HG03108 (cell line): ENCODE results near the gene ZNF792.
"Not testable (repeated sequence)": the region's sequence is repeated elsewhere in the genome, so short reads cannot be mapped to it uniquely, and the experiment has no call there.

Experiments
- ATAC-seq: cut with Tn5 transposase; IDR thresholded peaks from one replicate; pipeline ENCODE4 v1.9.1; 2021; ENCODE audit warnings: moderate library complexity; ENCODE audit not compliant: unreplicated experiment

The ZNF792 gene

DNA sequence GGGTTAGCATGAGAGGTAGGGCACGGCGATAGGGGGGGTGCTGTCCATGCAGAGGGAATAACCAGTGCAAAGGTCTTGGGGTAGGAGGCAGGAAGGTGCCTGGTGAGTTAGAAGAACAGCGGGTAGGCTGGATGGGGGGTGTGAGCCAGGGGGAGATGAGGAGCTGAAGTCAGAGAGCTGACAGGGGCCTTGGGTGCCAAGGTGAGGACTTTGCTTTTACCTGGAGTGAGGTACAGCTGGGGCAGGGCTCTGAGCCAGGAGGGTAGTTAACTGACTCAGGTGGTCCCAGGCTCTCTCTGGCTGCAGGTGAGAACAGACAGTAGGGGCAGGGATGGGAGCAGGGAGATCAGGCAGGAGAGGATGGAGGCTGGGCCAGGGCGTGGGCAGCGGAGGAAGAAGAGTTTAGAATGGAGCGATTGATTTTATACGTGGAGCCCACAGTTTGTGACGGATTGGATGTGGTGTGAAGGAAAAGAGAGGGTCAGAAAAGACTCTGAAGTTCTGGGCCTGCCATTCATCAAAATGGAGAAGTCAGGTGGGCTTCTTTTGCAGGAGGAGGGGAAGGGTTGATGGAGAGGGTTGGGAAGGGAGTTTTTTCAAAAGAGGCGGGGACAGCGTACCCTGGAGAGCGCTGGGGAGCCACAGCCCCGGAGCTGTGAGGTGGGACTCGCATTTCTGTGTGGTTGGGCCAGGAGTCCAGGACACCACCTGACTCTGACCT is 34.9 kb upstream of the ZNF792 start:
- ATAC-seq: no peak

DNA sequence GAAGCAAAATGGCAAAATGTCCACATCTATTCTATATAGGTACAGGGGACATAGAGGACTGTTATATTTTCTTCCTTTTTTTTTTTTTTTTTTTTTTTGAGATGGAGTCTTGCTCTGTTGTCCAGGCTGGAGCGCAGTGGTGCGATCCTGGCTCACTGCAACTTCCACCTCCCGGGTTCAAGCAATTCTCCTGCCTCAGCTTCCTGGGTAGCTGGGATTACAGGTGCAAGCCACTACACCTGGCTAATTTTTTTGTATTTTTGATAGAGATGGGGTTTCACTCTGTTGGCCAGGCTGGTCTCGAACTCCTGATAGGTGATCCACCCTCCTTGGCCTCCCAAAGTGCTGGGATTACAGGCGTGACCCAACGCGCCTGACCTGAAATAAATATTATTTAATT is 34.2 kb upstream of the ZNF792 start:
- ATAC-seq: not testable (repeated sequence)

DNA sequence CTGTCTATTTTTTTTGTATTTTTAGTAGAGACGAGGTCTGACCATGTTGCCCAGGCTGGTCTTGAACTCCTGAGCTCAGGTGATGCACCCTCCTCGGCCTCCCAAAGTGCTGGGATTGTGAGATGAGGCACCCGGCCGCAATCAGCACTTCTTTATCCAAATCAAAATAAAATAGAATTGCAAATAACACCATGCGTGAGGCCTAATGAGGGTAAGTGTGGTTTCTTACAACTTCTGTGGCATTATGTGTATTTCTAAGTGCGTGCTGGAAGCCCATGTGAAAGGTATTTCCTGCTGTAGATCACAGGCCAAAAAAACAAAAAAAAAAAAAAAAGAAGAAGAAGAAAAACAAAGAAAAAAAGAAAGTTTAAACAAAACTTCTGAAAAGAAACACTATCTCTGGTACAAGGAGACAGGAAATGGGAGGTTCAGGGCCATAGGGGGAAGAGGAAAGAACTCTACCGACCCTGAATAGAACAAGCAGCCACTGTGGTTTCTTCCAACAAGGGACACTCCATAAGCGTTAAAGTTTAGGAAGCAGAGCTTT is 33.1 kb upstream of the ZNF792 start:
- ATAC-seq: no peak

DNA sequence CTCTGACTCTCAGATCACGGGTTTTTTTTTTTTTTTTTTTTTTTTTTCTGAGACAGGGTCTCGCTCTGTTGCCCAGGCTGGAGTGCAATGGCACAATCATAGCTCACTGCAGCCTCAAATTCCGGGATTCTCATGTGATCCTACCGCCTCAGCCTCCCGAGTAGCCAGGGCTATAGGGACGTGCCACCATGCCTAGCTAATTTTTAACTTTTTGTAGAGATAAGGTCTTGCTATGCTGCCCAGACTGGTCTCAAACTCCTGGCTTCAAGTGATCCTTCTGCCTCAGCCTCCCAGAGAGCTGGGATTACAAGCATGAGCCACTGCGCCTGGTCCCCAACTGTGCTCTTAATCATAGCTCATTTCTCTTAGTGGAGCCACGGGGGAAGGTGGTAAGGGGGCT is 31.5 kb upstream of the ZNF792 start:
- no peak for ATAC-seq

DNA sequence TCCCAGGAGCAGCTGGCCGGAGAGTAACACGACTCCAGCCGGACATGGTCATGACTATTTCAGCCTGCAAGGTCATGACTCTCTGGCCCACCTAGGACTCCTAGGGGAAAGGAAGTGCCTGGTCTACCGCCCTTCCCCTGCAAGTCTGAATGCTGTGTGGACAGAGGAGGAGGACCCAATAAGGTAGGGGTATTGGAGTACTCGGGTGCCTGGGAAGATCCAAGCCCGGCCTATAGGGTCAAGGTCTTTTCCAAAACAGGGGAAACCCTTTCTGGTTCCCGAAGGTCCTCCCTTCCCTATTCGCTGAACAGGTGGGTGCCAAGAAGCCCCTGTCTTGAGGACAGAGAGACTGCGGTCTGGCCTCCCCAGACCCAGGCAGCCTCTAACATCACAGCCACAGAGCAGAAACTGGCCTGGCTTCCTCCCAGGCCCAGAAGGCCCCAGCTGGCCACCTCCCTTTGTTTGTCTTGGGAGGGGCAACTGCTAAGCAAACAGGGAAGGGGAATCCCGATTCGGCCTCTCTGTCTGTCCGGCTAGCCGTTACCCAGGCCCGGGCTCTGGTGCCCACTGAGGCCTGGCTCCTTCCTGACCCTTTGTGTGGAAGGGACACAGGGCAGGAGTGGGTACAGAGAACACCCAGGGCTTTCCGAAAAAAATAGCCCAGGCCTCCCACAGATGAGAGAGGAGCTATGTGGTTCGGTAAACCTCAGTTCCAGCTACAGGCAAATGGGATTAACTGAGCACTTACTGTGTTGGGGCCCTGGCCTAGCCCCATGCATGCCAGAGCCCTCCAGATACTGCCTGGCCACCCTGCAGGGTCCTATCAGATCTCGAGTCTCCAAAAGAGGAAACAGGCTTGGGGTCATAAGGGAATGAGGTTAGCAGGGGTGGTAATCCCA is 30.9 kb upstream of the ZNF792 start:
- ATAC-seq: no peak

DNA sequence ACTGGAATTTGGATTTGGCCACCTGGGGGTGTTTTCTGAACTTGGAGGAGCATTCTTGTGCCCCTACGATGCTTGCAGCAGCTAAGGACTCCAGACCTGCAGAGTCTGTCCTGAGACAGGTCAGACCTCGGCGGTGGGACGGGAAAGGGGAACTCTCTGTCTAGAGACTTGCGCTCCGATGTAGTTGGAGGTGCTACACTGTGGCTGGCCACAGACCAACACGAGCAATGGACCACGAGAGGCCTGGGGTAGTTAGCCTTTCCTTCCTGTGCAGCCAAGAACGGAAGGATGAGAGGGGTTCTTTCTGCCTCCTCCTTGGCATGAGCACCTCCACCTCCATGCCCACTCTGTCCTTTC is 30.2 kb upstream of the ZNF792 start:
- ATAC-seq: no peak

DNA sequence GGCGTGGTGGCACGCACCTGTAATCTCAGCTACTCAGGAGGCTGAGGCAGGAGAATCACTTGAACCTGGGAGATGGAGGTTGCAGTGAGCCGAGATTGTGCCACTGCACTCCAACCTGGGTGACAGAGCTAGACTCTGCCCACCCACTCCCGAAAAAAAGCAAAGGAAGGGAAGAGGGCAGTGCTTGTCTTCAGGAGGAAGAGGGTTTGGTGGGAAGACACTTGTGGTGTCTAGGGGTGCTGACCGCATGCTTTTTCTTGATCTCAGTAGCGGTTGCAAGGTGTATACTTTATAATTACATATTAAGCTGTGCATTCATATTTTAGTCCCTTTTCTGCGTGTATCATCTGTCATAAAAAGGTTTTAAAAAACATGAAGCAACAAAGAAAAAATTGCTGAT is 28.6 kb upstream of the ZNF792 start:
- not testable (repeated sequence) for ATAC-seq

DNA sequence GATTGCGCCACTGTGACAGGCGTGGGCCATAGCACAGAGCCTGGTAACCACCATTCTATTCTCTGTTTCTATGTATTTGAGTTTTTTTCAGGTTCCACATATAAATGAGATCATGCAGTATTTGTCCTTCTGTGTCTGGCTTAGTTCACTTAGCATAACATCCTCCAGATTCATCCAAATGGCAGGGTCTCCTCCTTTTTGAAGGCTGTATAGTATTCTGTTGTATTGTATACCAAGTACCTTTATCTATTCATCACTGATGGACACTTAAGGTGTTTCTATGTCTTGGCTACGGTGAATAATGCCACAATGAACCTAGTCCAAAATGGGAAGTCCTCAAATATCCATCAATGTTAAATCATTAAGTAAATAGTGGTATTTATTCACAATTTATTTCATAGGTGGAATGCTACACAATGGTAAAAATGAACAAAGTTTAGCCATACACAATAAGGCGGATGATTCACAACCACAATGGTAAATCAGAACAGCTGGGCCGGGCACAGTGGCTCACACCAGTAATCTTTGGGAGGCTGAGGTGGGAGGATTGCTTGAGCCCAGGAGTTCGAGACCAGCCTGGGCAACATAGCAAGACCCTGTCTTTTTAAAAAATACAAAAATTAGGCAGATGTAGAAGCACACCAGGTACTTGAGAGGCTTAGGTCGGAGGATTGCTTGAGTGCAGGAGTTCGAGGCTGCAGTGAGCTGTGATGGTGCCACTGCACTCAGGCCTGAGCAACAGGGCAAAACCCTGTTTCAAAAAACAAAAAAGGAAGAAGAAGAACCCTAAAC is 27.7 kb upstream of the ZNF792 start:
- ATAC-seq: no peak

DNA sequence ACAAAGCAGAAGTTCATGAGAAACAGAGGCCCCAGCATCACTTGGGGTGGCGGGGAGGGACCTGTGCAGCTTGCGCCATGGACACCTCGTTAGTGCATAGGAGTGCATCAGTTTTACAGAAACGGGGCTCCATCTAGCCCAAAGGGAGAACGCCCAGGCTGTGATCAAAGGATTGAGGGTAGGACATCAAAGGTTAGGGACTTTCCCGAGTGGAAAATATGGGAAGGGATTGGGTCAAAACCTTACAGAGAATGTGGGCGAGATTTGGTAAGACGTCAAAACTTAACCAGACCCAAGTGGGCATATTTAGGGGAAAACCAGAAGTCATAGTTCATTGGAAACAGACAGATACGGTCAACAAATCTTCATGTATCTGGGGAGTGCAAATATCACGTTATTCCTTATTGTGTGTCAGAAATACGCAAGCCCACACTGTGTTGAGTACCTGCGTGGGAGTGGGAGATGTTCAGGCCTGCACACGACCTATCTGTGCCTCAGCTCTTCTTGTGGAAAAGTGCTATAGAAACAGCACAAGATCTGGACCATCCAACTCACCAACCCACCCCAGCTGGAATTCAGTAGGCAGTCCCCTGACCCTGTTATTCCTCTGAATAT is 26.7 kb upstream of the ZNF792 start:
- no peak for ATAC-seq

DNA sequence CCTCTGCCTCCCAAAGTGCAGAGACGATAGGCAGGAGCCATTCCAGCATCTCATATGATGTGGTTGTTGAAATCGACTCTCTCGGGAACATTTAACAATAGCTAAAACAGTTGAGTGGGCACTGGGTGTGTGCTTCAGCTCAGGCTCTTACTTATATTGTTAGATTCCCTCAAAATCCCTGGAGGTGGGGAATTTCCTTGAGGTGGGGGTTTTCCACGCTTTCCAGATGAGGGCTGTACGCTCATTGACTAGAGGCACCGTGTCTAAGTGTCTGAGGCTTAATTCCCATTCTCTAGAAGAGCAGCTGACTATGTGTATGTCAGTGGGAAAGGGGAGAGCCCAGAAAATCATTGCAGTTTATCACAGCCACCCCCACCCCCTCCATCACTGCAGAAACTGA is 25.3 kb upstream of the ZNF792 start:
- no peak for ATAC-seq

DNA sequence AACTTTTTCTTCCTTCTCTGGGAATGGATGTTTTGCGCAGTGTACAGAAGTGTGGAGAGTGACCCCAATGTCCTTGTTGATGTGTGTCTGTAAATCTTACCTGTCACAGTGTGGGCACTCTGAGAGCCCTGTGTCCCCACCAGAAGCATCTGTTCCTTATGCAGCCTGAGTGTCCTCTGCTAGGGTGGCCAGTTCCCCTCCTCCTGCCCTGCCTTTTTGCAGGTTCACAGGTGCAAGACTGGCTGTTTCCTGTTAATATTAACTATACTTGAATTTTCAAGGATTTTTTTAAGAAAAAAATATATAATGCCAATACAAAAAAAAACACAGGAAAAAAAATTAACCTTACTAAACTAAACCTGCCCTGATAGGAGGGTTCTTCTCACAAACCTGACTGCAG is 24.1 kb upstream of the ZNF792 start:
- ATAC-seq: no peak

DNA sequence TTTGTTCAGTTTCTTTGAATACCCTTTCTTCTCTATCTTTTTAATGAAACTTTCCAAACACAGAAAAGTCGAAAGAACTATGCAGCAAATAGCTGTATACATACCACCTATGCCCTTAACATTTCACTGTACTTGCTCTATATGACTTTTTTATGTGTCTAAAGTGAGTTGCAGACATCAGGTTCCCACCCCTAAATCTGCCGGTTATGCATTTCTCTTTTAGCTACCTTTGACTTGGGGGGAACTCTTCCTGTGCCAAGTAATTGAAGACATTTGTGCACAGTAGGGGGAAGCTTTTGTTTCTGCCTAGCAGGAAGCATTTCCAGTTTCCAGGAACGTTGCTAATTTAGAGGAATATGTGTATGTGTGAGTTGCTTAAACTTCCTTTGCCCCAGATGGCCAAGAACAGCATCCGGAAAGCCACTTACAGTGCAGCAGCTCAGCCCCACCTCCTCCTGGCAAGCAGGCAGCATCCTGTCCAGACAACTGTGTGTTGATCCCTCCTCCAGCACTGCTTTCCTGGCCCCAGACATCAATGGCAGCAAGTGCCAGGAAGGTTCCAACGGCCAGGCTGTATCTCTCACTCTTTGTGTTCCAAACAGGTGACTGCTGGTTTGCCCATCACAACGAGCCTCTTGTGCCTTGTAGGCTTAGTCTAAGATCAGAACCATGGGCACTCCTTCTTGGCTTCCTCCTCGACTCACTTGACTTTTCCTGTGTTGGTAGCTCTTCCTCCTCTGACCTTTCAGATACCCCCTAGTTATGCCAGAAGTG is 21.4 kb upstream of the ZNF792 start:
- ATAC-seq: no peak

DNA sequence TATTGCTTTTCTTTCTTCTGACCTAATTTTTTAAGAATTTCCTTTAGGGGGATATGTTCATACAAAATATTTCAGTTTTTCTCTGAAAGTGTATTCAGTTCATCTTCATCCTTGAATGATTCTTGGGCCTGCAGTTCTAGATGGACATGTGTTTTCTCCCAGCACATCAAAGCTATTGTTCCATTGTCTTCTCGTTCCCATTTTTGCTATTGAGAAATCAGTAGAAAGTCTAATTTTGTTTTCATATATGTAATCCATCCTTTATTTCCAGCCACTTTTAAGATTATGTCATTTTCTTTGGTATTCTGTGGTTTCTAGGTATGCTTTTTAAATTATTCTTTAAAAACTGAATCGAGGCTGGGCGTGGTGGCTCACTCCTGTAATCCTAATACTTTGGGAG is 20.3 kb upstream of the ZNF792 start:
- no peak for ATAC-seq

DNA sequence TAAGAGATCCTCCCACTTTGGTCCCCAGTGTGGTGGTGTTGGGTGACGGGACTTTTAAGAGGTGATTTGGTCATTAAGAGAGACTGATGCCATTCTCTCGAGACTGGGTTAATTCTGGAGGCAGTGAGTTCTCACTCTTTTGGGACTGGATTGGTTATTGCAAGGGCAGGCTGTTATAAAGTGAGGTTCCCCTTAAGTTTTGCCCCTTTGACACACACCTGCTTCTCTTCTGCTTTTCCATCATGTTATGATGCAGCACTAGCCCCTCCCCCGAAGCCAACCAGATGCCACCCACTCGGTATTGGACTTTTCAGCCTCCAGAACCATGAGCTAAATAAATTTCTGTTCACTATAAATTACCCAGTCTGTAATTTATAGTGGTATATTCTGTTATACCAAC is 19.8 kb upstream of the ZNF792 start:
- no peak for ATAC-seq

DNA sequence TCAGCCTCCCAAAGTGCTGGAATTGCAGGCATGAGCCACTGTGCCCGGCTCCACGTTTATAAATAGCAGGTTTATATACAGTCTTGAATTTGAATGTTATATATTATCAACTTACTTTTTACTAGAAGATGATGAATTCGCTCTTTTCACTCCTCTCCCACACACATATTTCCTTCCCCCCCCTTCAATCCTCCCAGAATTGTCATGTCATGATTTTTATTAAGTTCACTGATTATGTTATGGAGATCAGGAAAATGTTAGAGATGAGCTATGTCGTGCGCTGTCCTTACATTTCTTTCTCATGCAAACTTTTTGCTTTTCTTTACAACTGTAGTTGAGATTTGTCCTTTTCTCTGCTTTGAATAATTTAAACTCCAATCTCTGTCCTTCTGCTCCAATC is 18.2 kb upstream of the ZNF792 start:
- ATAC-seq: no peak

DNA sequence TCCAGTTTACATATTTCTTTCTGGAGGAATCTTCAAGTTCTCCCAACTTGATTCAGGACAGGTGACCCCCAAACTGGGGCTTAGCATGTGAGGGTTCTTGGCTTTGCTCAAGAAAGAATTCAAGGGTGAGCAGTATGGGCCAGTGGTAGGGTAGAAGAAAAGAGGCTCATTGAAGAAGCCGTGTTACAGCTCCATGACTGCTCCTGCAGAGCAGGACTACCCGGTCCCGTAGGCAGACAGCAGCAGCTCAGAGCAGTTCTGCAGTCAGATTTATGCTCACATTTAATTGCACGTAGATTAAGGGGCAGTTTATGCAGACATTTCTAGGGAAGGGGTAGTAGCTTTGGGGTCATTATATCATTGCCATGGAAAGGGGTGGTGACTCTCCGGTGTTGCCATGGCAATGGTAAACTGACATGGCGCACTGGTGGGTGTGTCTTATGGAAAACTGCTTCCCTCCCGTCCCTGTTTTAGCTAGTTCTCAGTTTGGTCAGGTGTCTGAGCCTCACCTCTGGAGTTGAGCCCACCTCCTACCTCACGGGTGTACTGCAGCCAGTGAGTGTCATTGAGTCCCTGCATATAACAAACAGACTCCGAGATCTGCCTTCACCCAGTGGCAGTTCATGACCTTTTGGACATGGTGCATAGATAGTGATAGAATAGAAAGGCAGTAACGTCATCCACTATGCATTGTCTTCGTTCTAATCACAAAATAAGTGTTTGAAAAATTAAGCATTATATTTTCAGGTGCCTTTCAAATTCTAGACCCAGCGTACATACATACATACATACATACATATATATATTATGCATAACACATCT is 16.0 kb upstream of the ZNF792 start:
- no peak for ATAC-seq

DNA sequence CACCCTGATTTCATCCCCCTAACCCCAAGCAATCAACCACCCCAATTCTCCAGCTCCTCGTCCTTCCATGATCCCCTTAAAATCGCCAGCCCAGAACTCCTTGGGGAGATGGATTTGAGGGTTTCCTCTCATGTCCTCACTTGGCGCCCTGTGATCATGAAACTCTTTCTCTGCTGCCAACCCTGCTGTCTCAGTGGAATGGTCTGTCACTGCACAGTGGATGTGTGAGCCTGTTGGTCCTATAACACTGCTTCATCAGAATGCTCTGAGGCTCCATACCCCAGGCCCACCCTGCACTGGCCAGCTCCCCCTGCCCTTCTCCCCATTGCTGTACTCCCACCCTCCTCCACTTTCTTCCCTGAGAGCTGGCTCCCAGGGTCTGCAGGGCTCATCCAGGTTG is 12.6 kb upstream of the ZNF792 start:
- no peak for ATAC-seq

DNA sequence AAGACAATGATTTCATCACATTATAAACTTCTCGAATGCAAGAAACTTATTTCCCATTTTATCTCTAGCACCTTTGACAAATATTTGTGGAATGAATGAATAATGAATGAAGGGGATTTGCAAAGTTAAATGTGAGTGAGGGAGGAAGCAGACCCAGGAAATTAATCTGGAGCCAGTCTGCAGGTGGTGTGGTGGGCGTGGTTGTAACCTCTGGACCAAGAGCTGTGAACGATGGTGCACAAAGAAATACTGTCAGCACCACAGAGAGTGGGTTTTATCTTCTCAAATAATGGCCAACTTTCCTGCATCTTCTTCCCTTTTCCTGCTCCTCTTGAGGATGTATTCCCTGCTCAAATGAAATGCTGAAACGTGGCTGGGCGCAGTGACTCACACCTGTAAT is 11.0 kb upstream of the ZNF792 start:
- ATAC-seq: no peak

DNA sequence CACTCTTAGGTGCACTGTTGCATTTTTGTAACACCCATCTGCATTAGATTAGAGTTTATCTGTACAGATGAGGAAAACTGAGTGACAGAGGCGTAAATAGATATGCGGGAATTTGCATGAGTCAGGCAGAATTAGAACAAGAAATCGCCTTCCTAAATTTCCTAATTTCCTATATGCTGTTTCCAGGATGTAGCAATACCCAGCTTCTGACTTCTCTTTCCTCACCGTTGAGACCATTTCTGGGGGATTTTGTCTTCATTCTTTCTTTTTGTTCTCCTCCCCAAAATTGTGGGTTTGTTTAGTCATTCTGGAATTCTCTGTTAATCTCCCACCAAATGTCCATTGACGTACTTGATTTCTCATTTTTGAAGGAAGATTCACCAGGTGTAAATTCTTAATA is 10.6 kb upstream of the ZNF792 start:
- ATAC-seq: no peak
